Activated CD8-positive, alpha-beta memory T cell treated with anti-CD3 and anti-CD28 coated beads for 4 hours (primary cell): ENCODE measurements around the gene RPL15.

Source experiments
- DNase-seq, 2 donors: peaks; one replicate each; pipeline ENCODE4 v3.0.0-alpha.2; 2020; ENCODE audit warnings: low read depth in 2 of 2

The RPL15 gene

DNA sequence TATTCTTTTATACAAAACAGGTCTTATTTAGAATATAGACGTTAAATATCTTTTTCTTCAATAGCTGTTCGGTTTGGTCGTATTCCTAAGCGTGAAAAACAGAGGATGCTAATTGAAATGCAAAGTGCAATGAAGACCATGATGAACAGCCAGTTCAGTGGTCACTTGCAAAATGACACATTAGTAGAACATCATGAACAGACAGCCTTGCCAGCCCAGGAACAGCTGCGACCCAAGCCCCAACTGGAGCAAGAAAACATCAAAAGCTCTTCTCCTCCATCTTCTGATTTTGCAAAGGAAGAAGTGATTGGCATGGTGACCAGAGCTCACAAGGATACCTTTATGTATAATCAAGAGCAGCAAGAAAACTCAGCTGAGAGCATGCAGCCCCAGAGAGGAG, 45.0 kb downstream of the RPL15 start:
- DNase-seq, result no peak

DNA sequence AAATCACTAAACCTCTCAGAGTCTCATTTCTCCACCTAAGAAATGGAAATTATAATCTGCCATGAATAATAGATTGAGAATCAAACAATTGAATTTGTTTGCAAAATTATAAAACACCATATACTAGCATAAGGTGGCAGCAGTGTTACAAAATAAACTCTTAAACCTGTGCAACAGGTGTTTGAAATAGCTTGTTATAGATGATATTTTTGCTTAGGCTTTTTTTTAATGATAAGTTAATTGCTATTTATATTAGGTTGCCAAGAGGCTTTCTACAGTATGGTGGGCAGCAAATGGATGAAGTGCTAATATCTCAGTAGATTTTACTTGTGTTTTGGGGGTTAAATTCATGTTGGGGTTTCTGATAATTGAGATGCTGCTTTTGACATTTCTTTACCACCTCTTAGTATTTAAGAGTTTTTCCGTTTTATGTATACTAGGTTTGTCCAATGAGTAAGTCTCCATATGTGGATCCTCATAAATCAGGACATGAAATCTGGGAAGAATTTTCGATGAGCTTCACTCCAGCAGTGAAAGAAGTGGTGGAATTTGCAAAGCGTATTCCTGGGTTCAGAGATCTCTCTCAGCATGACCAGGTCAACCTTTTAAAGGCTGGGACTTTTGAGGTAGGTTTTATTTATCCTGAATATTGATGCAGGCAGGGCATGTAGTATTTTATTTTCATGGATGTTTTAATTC, 47.8 kb downstream of the RPL15 start:
- no peak for DNase-seq

DNA sequence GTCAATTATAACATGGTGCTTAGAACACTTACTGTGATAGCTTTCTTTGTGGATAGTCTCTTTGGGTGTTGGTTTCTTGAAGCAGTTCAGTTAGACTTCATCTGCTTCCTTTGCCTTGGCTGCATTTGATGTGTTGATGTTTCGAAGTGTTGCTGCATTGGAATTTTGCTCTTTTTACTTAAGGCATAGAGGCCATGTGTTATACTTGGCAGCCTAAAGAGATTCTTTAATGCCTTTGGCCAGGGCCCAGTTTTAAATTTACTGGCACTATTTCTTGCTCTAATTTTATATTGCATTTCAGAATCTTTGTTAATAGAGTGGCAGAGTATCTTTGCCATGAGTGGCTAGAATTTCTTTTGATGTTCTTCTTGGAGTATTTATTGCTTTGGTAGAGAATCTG, 49.4 kb downstream of the RPL15 start:
- no peak for DNase-seq

DNA sequence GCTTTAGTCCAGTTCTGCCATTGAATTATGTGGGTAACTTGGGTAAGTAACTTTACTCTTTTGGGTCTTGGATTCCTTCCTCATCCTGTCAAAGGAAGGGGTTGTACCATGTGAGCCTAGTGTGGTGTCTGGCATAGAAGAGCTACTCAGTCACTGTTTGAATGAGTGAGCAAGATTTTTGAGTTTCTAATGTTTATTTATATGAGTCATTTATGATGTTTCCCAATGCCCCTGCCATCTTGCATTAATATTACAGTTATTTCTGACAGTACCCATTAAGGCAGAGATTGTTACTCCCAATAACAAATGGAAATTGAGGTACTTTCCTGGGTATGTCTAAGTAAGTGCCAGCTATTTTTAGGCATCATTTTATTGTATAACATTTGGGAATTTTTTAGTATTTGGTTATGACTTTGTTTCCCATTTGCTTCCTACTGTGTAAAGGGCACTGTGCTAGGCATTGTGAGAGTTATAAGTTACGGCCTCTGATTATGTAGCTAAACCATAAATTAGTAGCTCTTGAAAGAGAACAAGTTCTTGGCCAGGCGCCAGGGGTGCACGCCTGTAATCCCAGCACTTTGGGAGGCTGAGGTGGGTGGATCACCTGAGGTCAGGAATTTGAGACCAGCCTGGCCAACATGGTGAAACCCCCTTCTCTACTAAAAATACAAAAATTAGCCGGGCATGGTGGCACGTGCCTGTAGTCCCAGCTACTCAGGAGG, 51.7 kb downstream of the RPL15 start:
- DNase-seq, result no peak

DNA sequence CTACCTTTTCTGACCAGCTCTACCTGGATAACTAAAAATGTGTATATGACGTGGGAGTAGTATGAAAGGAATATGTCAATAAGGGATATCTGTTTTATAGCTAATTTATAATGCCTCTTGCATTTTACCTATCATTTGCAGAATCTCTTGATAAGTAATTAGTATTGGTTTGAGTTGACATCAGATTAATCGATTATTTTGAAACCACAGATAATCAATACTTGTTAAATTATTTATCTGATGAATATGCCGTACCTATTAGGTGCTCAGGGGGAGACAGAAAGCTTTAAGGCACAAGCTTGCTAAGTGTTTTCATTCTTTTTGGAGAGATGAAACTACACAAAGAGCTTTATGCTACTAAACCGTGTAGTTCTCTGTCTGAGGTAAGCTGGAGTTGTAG, 52.5 kb downstream of the RPL15 start:
- DNase-seq, result no peak
